AG10803 (cell line): ENCODE results near the gene OR5W2.

Experiments
- DNase-seq: peaks from one replicate; pipeline ENCODE4 v3.0.0; 2010; ENCODE audit warnings: low read depth
- H3K4me3 ChIP-seq: 2 replicates; pipeline ENCODE4 v1.5.1; 2011; ENCODE audit warnings: mild to moderate bottlenecking, low read length, control low read depth
- CTCF ChIP-seq: conservative IDR thresholded peaks from 2 replicates; pipeline ENCODE4 v1.5.1; 2011; ENCODE audit warnings: mild to moderate bottlenecking, low read length, control low read depth, inconsistent platforms

OR5W2 gene

GRCh38 chr11:55914482-55914881 lies at the start of gene OR5W2:
Gene OR5W2, minus strand, starts transcription at chr11:55914582. Its CDS starts 0 bp downstream, at chr11:55914582.
- no peak for DNase-seq
- H3K4me3 ChIP-seq, result no peak within 1 kb of the TSS
- TF ChIP-seq CTCF, result no peak

- TF ChIP-seq CTCF, result no peak
- no peak for DNase-seq
- no peak overlapping the region for H3K4me3 ChIP-seq
These were observed 42.1 kb upstream of the OR5W2 start for GRCh38 chr11:55956521-55956920.

GRCh38 chr11:55949330-55949729 lies 34.9 kb upstream of the OR5W2 start:
- DNase-seq, result no peak
- H3K4me3 ChIP-seq, result no peak overlapping the region
- no peak for TF ChIP-seq CTCF

GRCh38 chr11:55942785-55943392 lies 28.5 kb upstream of the OR5W2 start:
- peak; percentile 21 for DNase-seq
- no peak overlapping the region for H3K4me3 ChIP-seq
- TF ChIP-seq CTCF, result peak; percentile 48

GRCh38 chr11:55936300-55936699 lies 21.9 kb upstream of the OR5W2 start, which contains the start of gene OR5I1:
Gene OR5I1, minus strand, starts transcription at chr11:55936400. Its CDS starts 0 bp downstream, at chr11:55936400.
- H3K4me3 ChIP-seq, result no peak within 1 kb of the TSS
- TF ChIP-seq CTCF, result no peak
- DNase-seq, result no peak

- H3K4me3 ChIP-seq, result no peak overlapping the region
- TF ChIP-seq CTCF, result no peak
- DNase-seq, result no peak
These were observed 6.2 kb upstream of the OR5W2 start for GRCh38 chr11:55920537-55920936.

- DNase-seq, result no peak
- no peak for TF ChIP-seq CTCF
- no peak overlapping the region for H3K4me3 ChIP-seq
These were observed 12.1 kb downstream of the OR5W2 start for GRCh38 chr11:55902308-55902707.
